NCI-H82 (cell line): ENCODE results near the gene KIF6.

ENCODE experiments used
- DNase-seq: peaks from one replicate; lab custom pipeline; 2025; lab: John Stamatoyannopoulos, UW

Gene KIF6

GRCh38 chr6:39343396-39343870 lies 381.8 kb downstream of the KIF6 start:
- DNase-seq, result no peak

GRCh38 chr6:39342692-39343395 lies 382.4 kb downstream of the KIF6 start:
- DNase-seq, result no peak

- DNase-seq, result no peak
Observed at GRCh38 chr6:39341937-39342336, 383.3 kb downstream of the KIF6 start.

- DNase-seq, result no peak
Observed at GRCh38 chr6:39341352-39341751, 383.9 kb downstream of the KIF6 start.

- peak; percentile 72 for DNase-seq
Observed at GRCh38 chr6:39339868-39340550, 385.2 kb downstream of the KIF6 start.

- peak; percentile 79 for DNase-seq
Observed at GRCh38 chr6:39339096-39339867, 385.9 kb downstream of the KIF6 start.

GRCh38 chr6:39338397-39338796 lies 386.8 kb downstream of the KIF6 start:
- DNase-seq, result no peak

- DNase-seq, result peak; percentile 40
Observed at GRCh38 chr6:39335780-39336545, 389.2 kb downstream of the KIF6 start.

GRCh38 chr6:39333644-39334438 lies 391.4 kb downstream of the KIF6 start:
- no peak for DNase-seq

- no peak for DNase-seq
Observed at GRCh38 chr6:39330476-39330875, 394.7 kb downstream of the KIF6 start.

- DNase-seq, result no peak
Observed at GRCh38 chr6:39330057-39330456, 395.2 kb downstream of the KIF6 start.

- no peak for DNase-seq
Observed at GRCh38 chr6:39328066-39328465, 397.1 kb downstream of the KIF6 start.

- peak; percentile 65 for DNase-seq
Observed at GRCh38 chr6:39327507-39327906, 397.7 kb downstream of the KIF6 start.

- DNase-seq, result no peak
Observed at GRCh38 chr6:39322306-39322850, 402.8 kb downstream of the KIF6 start, which contains the start of gene KCNK16. TSS of gene KCNK16 (minus strand) at chr6:39322702. CDS start at chr6:39322540, 162 bp downstream.

- DNase-seq, result no peak
Observed at GRCh38 chr6:39321761-39322160, 403.4 kb downstream of the KIF6 start.

GRCh38 chr6:39320363-39320984 lies 404.7 kb downstream of the KIF6 start:
- DNase-seq, result no peak

- DNase-seq, result no peak
Observed at GRCh38 chr6:39319621-39320362, 405.4 kb downstream of the KIF6 start.

- no peak for DNase-seq
Observed at GRCh38 chr6:39317256-39317655, 408.0 kb downstream of the KIF6 start.

- DNase-seq, result no peak
Observed at GRCh38 chr6:39314273-39314795, 410.9 kb downstream of the KIF6 start, which contains the start of gene KCNK17. TSS of gene KCNK17 (minus strand) at chr6:39314419. CDS start at chr6:39314320, 99 bp downstream.
